GM08714 (cell line): Measurements from ENCODE around the gene NMNAT2.

ENCODE experiments used
- H3K4me3 ChIP-seq: fragments of 200-500 bp; sonication (Bioruptor generic); 2 replicates; pipeline ENCODE4 v1.5.1; 2014; ENCODE audit warnings: mild to moderate bottlenecking, low read length, inconsistent platforms
- ZNF274 ChIP-seq: IDR thresholded peaks from 2 replicates; pipeline ENCODE4 v1.6.1; 2012; ENCODE audit warnings: mild to moderate bottlenecking, low read depth, low read length

The NMNAT2 gene

DNA sequence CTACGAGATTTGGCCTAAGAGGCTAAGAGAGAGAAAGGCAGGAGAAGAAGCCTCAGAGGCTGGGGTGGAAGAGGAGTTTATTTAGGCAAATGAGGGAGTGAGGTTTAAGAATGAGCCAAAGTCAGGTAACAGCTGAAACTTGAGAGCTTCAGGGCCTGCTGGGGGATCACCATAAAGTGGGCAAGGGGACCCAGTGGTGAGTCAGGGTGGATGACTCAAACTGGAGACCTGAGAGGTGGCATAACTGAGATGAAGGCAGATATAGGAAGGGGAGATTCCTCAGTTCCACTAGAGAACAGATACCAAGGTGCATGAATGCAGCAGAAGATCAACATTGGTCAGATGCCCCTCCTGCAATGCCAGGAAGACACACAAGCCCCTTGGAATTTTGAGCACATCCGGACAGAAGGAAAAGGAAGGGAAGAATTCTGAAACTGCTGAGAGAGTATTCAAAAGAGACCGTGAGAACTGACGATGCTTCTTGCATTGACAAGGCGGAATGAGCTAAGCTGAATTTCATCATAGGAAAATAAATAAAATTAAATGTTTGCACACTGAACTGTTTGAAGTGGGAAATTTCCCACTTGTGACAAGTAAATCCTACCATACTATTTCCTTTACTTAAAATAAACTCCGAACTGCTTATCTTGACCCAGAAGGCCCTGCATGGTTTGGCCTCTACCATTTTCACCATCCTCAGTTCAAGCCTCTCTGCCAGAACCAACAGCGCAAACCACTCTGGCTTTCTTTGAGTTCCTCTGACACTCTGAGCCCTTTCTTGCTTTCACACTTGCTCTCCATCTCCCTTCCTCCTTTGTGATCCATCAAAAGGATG is 94.1 kb downstream of the NMNAT2 start:
- no peak overlapping the region for H3K4me3 ChIP-seq
- TF ChIP-seq ZNF274: no peak

DNA sequence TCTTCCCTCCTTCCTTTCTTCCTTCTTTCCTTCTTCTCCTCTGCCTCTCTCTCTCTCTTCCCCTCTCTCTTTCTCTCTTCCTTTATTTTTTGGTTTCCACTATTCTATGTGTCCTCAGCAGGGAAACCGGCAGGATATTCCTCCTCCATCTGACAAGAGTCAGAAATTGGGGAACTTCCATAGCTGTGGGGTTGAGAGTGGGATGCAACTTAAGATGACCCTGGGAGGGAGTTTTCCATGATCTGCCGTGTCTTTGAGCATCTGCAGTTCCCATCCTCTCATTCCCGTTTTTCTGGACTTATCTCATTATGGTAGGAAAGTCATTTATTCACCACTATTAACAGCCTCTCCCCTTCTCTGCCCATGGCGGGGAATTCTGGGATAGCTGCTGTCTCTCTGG is 98.6 kb downstream of the NMNAT2 start:
- no peak for TF ChIP-seq ZNF274
- no peak overlapping the region for H3K4me3 ChIP-seq

DNA sequence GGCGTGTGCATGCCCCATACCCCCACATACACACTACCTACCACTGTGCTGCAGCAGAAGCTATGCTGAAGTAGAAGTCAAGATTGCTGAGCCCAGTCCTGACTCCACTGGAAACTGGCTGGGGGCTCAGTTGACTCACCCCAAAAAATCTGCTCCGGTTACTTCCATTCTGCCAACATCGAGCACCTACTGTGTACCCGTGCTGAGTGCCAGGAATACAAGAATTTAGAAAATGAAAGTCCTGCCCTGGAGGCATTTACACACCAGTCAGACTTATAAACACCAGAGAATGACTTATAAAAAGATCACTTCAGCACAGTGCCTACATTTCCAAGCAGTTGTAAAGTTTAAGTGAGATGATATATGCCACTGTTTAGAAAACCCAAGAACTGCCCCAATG is 99.1 kb downstream of the NMNAT2 start:
- H3K4me3 ChIP-seq: no peak overlapping the region
- TF ChIP-seq ZNF274: no peak

DNA sequence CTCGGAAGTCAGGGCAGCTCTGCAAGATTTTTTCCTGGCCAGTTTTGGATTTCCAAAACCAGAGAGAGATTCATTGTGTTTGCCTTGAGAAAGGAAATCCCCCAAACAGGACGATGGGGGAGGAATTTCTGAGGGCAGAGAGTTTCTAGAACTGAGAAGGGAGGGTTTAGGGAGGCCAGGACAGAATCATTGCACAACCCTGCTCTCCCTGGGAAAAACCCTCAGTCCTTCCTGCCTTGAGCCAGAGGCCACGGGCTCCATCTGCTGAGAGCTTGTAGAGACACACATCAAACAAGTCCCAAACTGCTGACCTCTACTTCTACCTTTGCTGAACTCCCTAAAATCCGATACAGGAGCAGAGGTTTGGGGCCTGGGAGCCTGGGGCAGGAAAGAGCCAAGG is 99.7 kb downstream of the NMNAT2 start:
- no peak overlapping the region for H3K4me3 ChIP-seq
- TF ChIP-seq ZNF274: no peak

DNA sequence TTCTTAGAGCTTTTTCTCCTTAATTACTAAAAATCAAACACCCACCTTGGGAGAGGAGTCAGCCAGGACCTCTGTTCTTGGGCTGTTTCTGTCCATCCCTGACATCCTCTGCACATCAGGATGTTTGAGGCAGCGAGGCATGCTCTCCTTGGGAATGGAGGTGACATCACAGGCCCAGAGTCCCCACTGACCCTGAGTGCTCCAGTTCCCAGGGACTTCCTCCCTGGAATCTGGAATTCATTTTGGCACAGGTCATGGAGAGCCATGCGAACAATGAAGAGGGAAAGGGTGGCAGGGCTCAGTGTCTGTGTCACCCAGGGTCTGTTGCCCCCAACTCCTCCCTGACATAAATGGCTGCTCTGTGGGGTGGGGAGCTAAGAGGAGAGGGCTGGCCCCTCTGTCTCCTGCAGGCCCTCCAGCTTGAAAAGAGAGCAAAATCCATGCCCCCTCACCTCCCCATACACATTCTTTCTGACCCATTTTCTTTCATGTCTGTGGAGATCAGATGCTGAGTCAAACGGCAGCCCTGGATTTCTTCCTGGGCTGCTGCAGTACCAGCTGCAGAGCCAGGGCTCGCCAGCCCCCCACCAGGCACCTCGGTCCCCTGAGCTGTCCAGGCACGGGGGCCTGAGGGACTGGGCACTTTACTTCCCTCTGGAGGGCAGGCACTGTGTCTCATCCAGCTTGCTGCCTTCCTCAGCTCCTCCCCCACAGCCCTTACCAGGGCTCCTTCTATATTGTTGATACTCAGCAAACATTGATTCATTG is 102.0 kb downstream of the NMNAT2 start:
- no peak for TF ChIP-seq ZNF274
- H3K4me3 ChIP-seq: no peak overlapping the region

DNA sequence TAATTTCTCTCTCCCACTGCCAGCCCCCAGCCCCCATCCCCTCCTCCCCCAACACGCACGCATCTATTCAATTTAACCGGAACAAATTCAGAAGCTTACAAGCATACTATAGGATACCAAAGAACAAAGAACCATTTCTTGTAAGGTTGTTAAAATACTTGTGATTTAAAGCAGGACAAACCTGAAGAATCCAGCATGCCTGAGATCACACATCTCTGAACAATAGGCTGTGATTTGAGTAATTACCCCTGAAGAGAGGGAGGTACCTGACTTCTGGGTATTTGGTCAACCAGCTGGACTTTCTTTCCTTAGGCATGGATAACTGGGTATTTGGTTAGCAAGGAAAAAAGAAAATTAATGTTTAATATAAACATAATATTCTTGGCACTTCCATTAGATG is 105.1 kb downstream of the NMNAT2 start:
- no peak overlapping the region for H3K4me3 ChIP-seq
- TF ChIP-seq ZNF274: no peak

DNA sequence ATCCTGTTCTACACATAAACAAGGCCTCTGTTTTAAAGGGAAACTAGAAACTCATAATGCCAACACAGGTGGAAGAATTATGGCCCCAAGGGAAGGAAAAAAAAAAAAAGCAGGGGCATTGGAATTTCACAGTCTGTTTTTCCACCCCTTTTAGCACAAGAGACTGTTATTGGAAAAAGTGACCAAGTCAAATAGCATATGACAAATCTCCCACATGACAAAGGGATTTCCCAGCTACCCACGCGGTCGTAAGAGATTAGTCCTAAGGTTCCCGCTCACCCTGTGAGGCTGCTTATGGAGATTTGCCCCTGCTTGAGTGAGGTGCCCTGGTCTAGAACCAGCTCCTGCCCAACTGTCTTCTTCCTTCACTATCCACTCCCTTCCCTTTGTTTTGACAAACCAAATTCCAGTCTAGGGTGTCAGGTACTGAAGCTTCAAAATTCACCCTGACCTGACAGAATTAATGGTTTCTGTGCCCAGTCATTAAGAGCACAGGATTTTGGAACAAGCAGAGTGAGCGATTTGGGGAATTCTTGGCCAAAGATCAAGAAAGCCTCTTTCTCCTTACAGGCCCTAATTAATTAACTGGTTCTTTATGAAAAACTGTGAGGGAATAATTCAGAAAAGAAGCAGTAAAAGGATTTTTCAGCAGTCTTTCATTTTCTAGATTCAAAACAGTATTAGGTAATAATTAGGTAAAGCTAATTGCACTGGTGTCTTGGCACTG is 107.3 kb downstream of the NMNAT2 start:
- TF ChIP-seq ZNF274: no peak
- no peak overlapping the region for H3K4me3 ChIP-seq

DNA sequence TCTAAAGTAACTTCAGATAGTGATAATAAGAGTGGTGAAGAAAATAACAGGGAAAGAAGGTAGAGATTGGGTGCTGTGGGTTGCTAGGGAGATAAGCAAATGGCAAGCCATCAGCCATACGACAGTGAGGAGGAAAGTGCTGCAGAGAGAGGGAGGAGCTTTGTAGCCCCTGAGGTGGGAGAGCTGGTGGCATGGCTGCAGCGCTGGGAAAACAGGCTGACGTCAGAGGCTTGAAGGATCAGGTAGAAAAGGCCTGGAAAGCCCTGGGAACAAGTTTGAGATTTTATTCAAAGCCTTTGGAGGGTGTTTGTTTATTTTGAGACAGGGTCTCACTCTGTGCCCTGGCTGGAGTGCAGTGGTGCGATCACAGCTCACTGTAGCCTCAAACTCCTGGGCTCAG is 109.5 kb downstream of the NMNAT2 start:
- no peak for TF ChIP-seq ZNF274

DNA sequence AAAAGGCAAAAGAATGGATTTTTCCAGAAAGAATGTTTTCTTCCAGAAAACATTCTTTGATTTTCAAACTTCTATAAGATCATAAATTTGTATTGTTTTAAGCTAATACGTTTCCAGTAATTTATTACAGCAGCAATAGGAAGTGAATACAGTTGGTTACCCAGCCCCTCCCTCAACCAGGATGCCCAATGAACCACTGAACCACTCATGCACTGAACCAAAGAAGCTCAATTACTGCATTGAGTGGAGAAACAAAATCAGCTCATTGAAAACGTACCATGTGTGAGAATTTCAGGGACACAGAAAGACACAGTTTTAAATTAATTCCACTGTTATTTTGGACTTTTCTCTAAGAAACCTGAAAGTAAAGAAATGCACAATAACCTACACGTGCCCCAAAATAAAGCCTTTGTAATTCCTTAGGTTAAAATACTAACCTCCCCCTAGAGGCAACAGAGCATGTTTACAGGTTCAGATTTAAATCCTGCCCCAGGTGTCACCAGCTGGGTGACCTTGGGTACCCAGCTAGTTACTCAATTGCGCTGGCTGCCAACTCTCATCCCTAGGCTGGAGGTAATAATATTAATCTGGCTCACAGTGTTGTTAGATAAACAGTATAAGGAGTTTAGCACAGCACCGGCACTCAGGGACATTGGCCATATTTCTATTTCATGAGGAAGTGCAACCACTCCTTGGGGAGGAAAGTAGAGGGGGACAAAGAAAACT is 111.7 kb downstream of the NMNAT2 start:
- TF ChIP-seq ZNF274: no peak
- H3K4me3 ChIP-seq: no peak overlapping the region

More for the DNA sequence above, 109.5 kb downstream of the NMNAT2 start:
- H3K4me3 ChIP-seq: no peak overlapping the region

DNA sequence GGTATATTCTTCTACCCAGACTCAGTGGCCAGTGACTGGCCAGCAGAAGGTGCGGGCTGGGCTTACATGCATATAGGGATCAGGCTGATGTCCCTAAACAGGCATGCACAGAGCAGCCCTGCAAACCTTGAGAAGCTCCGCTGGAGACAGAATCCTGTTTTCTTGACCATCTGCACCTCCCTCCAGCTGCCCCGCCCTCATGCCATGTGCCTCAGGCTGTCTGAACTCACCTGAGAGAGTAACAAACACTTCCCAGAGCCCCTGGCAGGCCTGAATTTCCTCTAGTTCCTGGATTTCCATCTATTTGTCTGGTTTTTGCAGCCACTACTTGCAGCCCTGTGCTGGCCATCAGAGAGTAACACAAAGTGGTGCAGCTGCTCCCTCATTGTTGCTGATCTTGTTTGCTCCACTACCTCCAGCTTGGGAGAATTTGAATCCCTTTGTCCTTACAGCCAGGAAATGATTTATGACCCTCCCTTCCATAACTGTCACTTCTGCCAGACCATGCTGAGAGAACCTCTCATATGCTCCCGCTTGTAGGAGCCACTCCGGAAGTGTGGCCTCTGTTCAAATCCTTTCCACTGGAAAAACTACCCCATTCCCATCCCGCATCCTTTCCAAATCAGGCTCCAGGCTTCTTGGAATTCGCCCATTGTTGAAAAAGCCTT is 113.6 kb downstream of the NMNAT2 start:
- no peak for TF ChIP-seq ZNF274

DNA sequence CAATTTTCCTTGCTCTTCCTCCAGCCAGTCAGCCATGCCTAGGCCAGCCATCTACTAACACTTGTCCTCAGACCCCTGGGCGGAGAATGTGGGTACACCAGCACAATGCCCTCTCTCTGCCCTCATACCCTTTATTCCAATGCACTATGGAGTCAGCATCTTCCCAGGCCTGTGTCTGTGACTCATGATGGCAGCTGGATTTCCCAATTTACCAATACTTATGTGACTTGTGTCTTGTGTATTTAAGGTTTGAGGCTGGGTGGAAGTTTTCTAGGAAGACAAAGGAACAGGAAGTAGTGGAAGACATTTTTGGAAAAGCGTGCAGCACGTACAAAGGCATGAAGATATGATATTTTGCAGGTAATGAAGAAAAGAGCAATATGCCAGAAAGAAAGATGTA is 114.3 kb downstream of the NMNAT2 start:
- H3K4me3 ChIP-seq: no peak overlapping the region
- no peak for TF ChIP-seq ZNF274

More for the DNA sequence above, 113.6 kb downstream of the NMNAT2 start:
- no peak overlapping the region for H3K4me3 ChIP-seq

DNA sequence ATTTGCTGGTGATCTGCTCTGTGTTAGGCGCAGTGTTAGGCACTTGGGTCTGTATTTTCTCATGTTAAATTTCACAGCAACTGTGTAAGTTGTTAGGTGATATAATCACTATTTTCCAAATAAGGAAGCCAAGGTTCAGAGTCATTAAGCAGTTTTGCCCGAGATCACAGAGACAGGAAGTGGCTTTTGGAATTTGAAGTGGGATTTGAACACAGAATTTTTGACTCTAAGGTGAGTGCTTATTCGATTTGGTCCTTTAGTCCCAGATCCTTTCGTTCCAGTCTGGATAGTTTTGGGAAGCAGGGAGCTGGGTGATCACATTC is 114.9 kb downstream of the NMNAT2 start:
- no peak overlapping the region for H3K4me3 ChIP-seq
- no peak for TF ChIP-seq ZNF274

DNA sequence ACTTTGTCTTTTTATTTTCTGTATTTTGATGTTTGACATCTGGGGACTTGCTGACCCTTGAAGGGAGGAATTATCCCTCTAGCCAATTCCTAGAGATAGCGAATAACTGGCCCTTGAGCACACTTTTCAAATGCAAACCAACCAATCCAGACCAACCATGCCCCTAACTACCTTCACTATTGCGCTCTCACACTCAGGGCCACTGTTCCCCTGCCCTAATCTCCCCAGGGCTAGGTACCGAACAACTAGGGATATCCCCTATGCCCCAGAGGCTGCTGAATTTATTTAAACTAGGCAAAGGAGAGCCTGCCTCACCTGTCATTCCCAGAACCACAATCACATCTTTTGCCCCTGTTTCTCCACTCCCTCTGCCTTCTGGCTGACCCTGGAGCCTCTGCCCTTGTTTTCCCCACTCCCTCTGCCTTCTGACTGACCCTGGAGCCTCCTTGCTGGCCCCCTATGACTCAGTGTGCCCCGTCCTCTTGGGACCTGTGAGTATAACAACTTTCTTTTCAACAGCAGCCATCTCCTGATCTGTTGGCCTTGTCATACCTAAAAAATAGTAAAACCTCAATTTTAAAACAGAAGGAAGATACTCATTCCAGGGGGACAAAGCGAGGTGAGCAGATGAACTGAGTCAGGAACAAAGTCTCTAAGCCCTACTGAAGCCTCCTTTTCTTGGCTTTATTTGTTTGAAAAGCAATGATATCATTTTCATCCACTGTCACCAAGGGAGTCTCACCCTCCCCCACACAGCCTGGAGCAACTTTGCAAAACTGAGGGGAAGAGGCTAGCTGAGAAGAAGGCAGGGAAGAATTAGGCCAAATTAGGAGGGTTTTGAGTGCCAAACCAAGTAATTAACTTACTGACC is 115.5 kb downstream of the NMNAT2 start:
- no peak overlapping the region for H3K4me3 ChIP-seq
- TF ChIP-seq ZNF274: no peak
